WTC11 (cell line): ENCODE data around the gene PIGN. TPM values are rescaled to one million over a fixed set of nuclear protein-coding genes. Genes with fewer than 3 reads are reported as not detected.

Source experiments
- ATAC-seq: fragments of 200-7000 bp; cut with Tn5 transposase; 2 replicates; pipeline ENCODE4 v1.10.0; 2021; ENCODE audit warnings: mild to moderate bottlenecking, moderate library complexity
- CTCF ChIA-PET: fragments of 300-600 bp; sonication (Branson Sonifier 250); formaldehyde crosslinking; loops from one replicate; lab custom pipeline; 2021; ENCODE audit warnings: antibody characterized with exemption; lab: Charles Lee
- POLR2A ChIA-PET: fragments of 350-600 bp; sonication (Branson Sonifier 250); formaldehyde crosslinking; loops from one replicate; lab custom pipeline; 2021; ENCODE audit warnings: antibody characterized with exemption; lab: Charles Lee
- DNase-seq: peaks from one replicate; pipeline ENCODE4 v3.0.0; 2021; ENCODE audit warnings: low spot score
- H3K27ac Mint-ChIP-seq: 2 replicates; pipeline ENCODE4 v1.8.0; 2021; ENCODE audit warnings: mixed read lengths
- H3K27me3 Mint-ChIP-seq: 2 replicates; pipeline ENCODE4 v1.8.0; 2021; ENCODE audit warnings: low read depth, mild to moderate bottlenecking, moderate library complexity, mixed read lengths
- H3K36me3 Mint-ChIP-seq: 2 replicates; pipeline ENCODE4 v1.8.0; 2021; ENCODE audit warnings: mixed read lengths
- H3K4me1 Mint-ChIP-seq: 2 replicates; pipeline ENCODE4 v1.8.0; 2022; ENCODE audit warnings: mixed read lengths
- H3K4me3 Mint-ChIP-seq: 2 replicates; pipeline ENCODE4 v1.8.0; 2021; ENCODE audit warnings: mild to moderate bottlenecking, moderate library complexity, mixed read lengths
- H3K9me3 Mint-ChIP-seq: 2 replicates; pipeline ENCODE4 v1.8.0; 2021; ENCODE audit warnings: mixed read lengths
- AFF4 ChIP-seq: sonication (generic); formaldehyde crosslinking; IDR thresholded peaks from 2 replicates; pipeline ENCODE4 v1.8.1; 2023; ENCODE audit warnings: mild to moderate bottlenecking, missing genetic modification reagents, borderline replicate concordance
- ELF4 ChIP-seq: sonication (generic); formaldehyde crosslinking; IDR thresholded peaks from 2 replicates; pipeline ENCODE4 v1.8.1; 2022; ENCODE audit warnings: low read depth, mild to moderate bottlenecking, moderate library complexity, missing genetic modification reagents
- FOXK1 ChIP-seq: sonication (generic); formaldehyde crosslinking; IDR thresholded peaks from 2 replicates; pipeline ENCODE4 v1.8.0; 2022; ENCODE audit warnings: mild to moderate bottlenecking, moderate library complexity, missing genetic modification reagents
- FOXP1 ChIP-seq: sonication (generic); formaldehyde crosslinking; IDR thresholded peaks from 2 replicates; pipeline ENCODE4 v1.8.0; 2022; ENCODE audit warnings: missing genetic modification reagents, mild to moderate bottlenecking, moderate library complexity, borderline replicate concordance
- GABPB1 ChIP-seq: sonication (generic); formaldehyde crosslinking; IDR thresholded peaks from 2 replicates; pipeline ENCODE4 v1.8.1; 2023; ENCODE audit warnings: mild to moderate bottlenecking, missing genetic modification reagents
- IRF2 ChIP-seq: sonication (generic); formaldehyde crosslinking; IDR thresholded peaks from 2 replicates; pipeline ENCODE4 v1.8.0; 2022; ENCODE audit warnings: low read depth, missing genetic modification reagents, borderline replicate concordance
- JUN ChIP-seq: sonication (generic); formaldehyde crosslinking; IDR thresholded peaks from 2 replicates; pipeline ENCODE4 v1.8.0; 2023; ENCODE audit warnings: mild to moderate bottlenecking, missing genetic modification reagents
- KAT7 ChIP-seq: sonication (generic); formaldehyde crosslinking; IDR thresholded peaks from 2 replicates; pipeline ENCODE4 v1.8.1; 2023; ENCODE audit warnings: missing genetic modification reagents, mild to moderate bottlenecking, borderline replicate concordance
- MYBL2 ChIP-seq: sonication (generic); formaldehyde crosslinking; IDR thresholded peaks from 2 replicates; pipeline ENCODE4 v1.8.1; 2023; ENCODE audit warnings: mild to moderate bottlenecking, moderate library complexity, missing genetic modification reagents
- NFATC4 ChIP-seq: fragments of 250-450 bp; sonication (Bioruptor Pico); IDR thresholded peaks from 2 replicates; pipeline ENCODE4 v1.9.0; 2021; ENCODE audit warnings: mild to moderate bottlenecking
- NR1H2 ChIP-seq: sonication (generic); formaldehyde crosslinking; IDR thresholded peaks from 2 replicates; pipeline ENCODE4 v1.9.0; 2021; ENCODE audit warnings: mild to moderate bottlenecking, moderate library complexity, missing genetic modification reagents
- PRRX2 ChIP-seq: fragments of 250-450 bp; sonication (Bioruptor Pico); IDR thresholded peaks from 2 replicates; pipeline ENCODE4 v1.8.0; 2021; ENCODE audit warnings: mild to moderate bottlenecking
- RORB ChIP-seq: fragments of 250-450 bp; sonication (Bioruptor Pico); IDR thresholded peaks from 2 replicates; pipeline ENCODE4 v1.9.0; 2021; ENCODE audit warnings: mild to moderate bottlenecking
- SP1 ChIP-seq: sonication (generic); formaldehyde crosslinking; conservative IDR thresholded peaks from 2 replicates; pipeline ENCODE4 v1.8.1; 2022; ENCODE audit warnings: missing genetic modification reagents
- TCF7 ChIP-seq: sonication (generic); formaldehyde crosslinking; IDR thresholded peaks from 2 replicates; pipeline ENCODE4 v1.8.0; 2022; ENCODE audit warnings: mild to moderate bottlenecking, low read depth, missing genetic modification reagents, moderate library complexity
- ZBTB21 ChIP-seq: sonication (generic); formaldehyde crosslinking; IDR thresholded peaks from 2 replicates; pipeline ENCODE4 v1.8.1; 2023; ENCODE audit warnings: mild to moderate bottlenecking, missing genetic modification reagents, borderline replicate concordance
- ZNF232 ChIP-seq: sonication (generic); formaldehyde crosslinking; IDR thresholded peaks from 2 replicates; pipeline ENCODE4 v1.8.0; 2022; ENCODE audit warnings: mild to moderate bottlenecking, missing genetic modification reagents
- total RNA-seq: library from RNA; stranded (reverse); gene quantifications from 3 replicates; pipeline ENCODE4 v1.2.3, GENCODE V29; 2021
- TF ChIP-seq, protein P1 (sequence below): sonication (generic); formaldehyde crosslinking; IDR thresholded peaks from 2 replicates; pipeline ENCODE4 v1.8.0; 2022; ENCODE audit warnings: mild to moderate bottlenecking, missing genetic modification reagents
- TF ChIP-seq, protein P2 (sequence below): fragments of 250-450 bp; sonication (Bioruptor Pico); IDR thresholded peaks from 2 replicates; pipeline ENCODE4 v1.8.0; 2021; ENCODE audit warnings: mild to moderate bottlenecking
- TF ChIP-seq, protein P3 (sequence below): sonication (generic); formaldehyde crosslinking; IDR thresholded peaks from 2 replicates; pipeline ENCODE4 v1.8.0; 2022; ENCODE audit warnings: missing genetic modification reagents
- TF ChIP-seq, protein P4 (sequence below): sonication (generic); formaldehyde crosslinking; IDR thresholded peaks from 2 replicates; pipeline ENCODE4 v1.8.1; 2022; ENCODE audit warnings: low read depth, mild to moderate bottlenecking, moderate library complexity, missing genetic modification reagents, borderline replicate concordance

The PIGN gene
- total RNA-seq, 1 experiment from 2014 or later = 23.4 TPM

DNA sequence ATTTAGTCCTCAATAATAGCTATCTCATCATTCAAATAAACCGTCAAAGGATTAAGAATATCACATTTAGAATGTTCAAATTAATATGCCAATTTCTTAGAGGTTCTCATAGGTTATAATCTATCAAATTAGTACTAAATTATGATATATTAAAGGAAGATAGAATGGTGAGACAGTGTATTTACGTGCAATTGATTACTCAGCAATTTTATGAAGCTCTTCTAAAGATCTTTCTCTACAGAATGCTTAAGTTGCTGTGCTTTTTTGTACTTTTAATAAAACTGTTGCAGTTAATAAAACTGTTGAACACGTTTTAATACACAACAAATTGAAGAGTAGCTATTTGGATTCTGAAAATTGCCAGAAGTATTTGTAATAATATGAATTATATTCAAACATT lies 39.2 kb upstream of the PIGN start:
- Mint-ChIP-seq H3K27ac (no peak overlapping the region), H3K4me3 (no peak overlapping the region), H3K4me1 (no peaks in the 10 kb centered on the region), H3K36me3 (peaks cover 60% of the 10 kb centered on the region), H3K9me3 (peaks cover 14% of the 10 kb centered on the region), H3K27me3 (no peaks in the 10 kb centered on the region)
- ATAC-seq (no peak), DNase-seq (no peak)
- ChIA-PET POLR2A (no interaction called here), CTCF (no interaction called here)
- TF ChIP-seq SP1 (CRISPR knock-in tag) (no peak), ZBTB21 (CRISPR knock-in tag) (no peak), RORB (no peak), MYBL2 (CRISPR knock-in tag) (no peak), NR1H2 (CRISPR knock-in tag) (no peak), KAT7 (no peak), NFATC4 (no peak)
- TF ChIP-seq, protein P1, sequence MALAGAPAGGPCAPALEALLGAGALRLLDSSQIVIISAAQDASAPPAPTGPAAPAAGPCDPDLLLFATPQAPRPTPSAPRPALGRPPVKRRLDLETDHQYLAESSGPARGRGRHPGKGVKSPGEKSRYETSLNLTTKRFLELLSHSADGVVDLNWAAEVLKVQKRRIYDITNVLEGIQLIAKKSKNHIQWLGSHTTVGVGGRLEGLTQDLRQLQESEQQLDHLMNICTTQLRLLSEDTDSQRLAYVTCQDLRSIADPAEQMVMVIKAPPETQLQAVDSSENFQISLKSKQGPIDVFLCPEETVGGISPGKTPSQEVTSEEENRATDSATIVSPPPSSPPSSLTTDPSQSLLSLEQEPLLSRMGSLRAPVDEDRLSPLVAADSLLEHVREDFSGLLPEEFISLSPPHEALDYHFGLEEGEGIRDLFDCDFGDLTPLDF (CRISPR knock-in tag) = no peak
- TF ChIP-seq, protein P2, sequence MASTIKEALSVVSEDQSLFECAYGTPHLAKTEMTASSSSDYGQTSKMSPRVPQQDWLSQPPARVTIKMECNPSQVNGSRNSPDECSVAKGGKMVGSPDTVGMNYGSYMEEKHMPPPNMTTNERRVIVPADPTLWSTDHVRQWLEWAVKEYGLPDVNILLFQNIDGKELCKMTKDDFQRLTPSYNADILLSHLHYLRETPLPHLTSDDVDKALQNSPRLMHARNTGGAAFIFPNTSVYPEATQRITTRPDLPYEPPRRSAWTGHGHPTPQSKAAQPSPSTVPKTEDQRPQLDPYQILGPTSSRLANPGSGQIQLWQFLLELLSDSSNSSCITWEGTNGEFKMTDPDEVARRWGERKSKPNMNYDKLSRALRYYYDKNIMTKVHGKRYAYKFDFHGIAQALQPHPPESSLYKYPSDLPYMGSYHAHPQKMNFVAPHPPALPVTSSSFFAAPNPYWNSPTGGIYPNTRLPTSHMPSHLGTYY (CRISPR knock-in tag) = no peak

DNA sequence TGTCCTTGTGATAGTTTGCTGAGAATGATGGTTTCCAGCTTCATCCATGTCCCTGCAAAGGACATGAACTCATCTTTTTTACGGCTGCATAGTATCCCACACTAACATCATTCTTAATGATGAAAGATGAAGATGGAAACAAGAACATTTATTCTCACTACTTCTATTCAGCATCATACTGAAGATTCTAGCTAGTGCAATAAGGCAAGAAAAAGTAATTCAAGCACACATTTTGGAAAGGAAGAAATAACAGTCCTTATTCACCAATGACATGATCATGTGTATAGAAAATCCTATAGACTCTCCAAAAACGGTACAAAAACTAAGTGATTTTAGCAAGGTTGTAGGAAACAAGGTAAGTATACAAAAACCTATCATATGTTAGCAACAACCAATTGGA lies 37.4 kb upstream of the PIGN start:
- CTCF ChIA-PET = no interaction called here
- Mint-ChIP-seq H3K9me3 (peaks cover 14% of the 10 kb centered on the region), H3K27ac (no peak overlapping the region), H3K27me3 (no peaks in the 10 kb centered on the region), H3K36me3 (peaks cover 55% of the 10 kb centered on the region), H3K4me3 (no peak overlapping the region), H3K4me1 (no peaks in the 10 kb centered on the region)
- no peak for TF ChIP-seq TCF7 (CRISPR knock-in tag)
- no peak for TF ChIP-seq GABPB1
- no peak for TF ChIP-seq FOXK1 (CRISPR knock-in tag)
- no peak for TF ChIP-seq ZNF232 (CRISPR knock-in tag)
- TF ChIP-seq, protein P3, sequence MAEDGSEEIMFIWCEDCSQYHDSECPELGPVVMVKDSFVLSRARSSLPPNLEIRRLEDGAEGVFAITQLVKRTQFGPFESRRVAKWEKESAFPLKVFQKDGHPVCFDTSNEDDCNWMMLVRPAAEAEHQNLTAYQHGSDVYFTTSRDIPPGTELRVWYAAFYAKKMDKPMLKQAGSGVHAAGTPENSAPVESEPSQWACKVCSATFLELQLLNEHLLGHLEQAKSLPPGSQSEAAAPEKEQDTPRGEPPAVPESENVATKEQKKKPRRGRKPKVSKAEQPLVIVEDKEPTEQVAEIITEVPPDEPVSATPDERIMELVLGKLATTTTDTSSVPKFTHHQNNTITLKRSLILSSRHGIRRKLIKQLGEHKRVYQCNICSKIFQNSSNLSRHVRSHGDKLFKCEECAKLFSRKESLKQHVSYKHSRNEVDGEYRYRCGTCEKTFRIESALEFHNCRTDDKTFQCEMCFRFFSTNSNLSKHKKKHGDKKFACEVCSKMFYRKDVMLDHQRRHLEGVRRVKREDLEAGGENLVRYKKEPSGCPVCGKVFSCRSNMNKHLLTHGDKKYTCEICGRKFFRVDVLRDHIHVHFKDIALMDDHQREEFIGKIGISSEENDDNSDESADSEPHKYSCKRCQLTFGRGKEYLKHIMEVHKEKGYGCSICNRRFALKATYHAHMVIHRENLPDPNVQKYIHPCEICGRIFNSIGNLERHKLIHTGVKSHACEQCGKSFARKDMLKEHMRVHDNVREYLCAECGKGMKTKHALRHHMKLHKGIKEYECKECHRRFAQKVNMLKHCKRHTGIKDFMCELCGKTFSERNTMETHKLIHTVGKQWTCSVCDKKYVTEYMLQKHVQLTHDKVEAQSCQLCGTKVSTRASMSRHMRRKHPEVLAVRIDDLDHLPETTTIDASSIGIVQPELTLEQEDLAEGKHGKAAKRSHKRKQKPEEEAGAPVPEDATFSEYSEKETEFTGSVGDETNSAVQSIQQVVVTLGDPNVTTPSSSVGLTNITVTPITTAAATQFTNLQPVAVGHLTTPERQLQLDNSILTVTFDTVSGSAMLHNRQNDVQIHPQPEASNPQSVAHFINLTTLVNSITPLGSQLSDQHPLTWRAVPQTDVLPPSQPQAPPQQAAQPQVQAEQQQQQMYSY (CRISPR knock-in tag) = no peak
- TF ChIP-seq, protein P4, sequence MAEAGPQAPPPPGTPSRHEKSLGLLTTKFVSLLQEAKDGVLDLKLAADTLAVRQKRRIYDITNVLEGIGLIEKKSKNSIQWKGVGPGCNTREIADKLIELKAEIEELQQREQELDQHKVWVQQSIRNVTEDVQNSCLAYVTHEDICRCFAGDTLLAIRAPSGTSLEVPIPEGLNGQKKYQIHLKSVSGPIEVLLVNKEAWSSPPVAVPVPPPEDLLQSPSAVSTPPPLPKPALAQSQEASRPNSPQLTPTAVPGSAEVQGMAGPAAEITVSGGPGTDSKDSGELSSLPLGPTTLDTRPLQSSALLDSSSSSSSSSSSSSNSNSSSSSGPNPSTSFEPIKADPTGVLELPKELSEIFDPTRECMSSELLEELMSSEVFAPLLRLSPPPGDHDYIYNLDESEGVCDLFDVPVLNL = no peak
- TF ChIP-seq AFF4 = no peak
- no peak for TF ChIP-seq PRRX2 (CRISPR knock-in tag)
- TF ChIP-seq JUN (CRISPR knock-in tag) = no peak
- TF ChIP-seq KAT7 = no peak
- no peak for TF ChIP-seq ELF4 (CRISPR knock-in tag)
- TF ChIP-seq FOXP1 (CRISPR knock-in tag) = no peak
- TF ChIP-seq IRF2 (CRISPR knock-in tag) = no peak
- no peak for DNase-seq
- ATAC-seq = no peak
- POLR2A ChIA-PET = no interaction called here
